ENCODE results near the gene NUDT4B.
"Not testable (repeated sequence)": the region's sequence is repeated elsewhere in the genome, so short reads cannot be mapped to it uniquely, and the experiment has no call there.

Gene NUDT4B

GRCh38 chr1:148758412-148758811 lies 9.8 kb downstream of the NUDT4B start:
- H3K4me1 ChIP-seq (ENCODE audit: control extremely low read depth in 1 of 4, control insufficient read depth in 4 of 4, insufficient read depth in 4 of 4, low read length in 3 of 4); H3K36me3 ChIP-seq (ENCODE audit: control insufficient read depth in 4 of 4, insufficient read depth in 4 of 4, low read length in 3 of 4); H3K27me3 ChIP-seq (replicated peaks in 2 of 5; ENCODE audit: control insufficient read depth in 4 of 5, insufficient read depth in 5 of 5, low read length in 4 of 5); H3K4me3 ChIP-seq (ENCODE audit: control insufficient read depth in 1 of 7, extremely low read depth in 1 of 7, insufficient read depth in 4 of 7, low read depth in 2 of 7, low read length in 6 of 7); DNase-seq; H3K27ac ChIP-seq (ENCODE audit: insufficient read depth in 1 of 2, low read depth in 1 of 2, low read length in 2 of 2, poor library complexity in 1 of 2, severe bottlenecking in 2 of 2); H3K9me3 ChIP-seq (ENCODE audit: control extremely low read depth in 1 of 5, control insufficient read depth in 4 of 5, insufficient read depth in 2 of 5, low read depth in 1 of 5, low read length in 4 of 5); CTCF ChIA-PET; POLR2A ChIA-PET: not testable (repeated sequence)
- WGBS (ENCODE audit: insufficient coverage) = no CpG with 5 or more reads among the region's 5 CpGs

- H3K27ac ChIP-seq (ENCODE audit: insufficient read depth in 1 of 2, low read depth in 1 of 2, low read length in 2 of 2, poor library complexity in 1 of 2, severe bottlenecking in 2 of 2); CTCF ChIA-PET; DNase-seq; H3K4me3 ChIP-seq (ENCODE audit: control insufficient read depth in 1 of 7, extremely low read depth in 1 of 7, insufficient read depth in 4 of 7, low read depth in 2 of 7, low read length in 6 of 7); POLR2A ChIA-PET; H3K4me1 ChIP-seq (ENCODE audit: control extremely low read depth in 1 of 4, control insufficient read depth in 4 of 4, insufficient read depth in 4 of 4, low read length in 3 of 4); H3K27me3 ChIP-seq (replicated peaks in 2 of 5; ENCODE audit: control insufficient read depth in 4 of 5, insufficient read depth in 5 of 5, low read length in 4 of 5); H3K36me3 ChIP-seq (ENCODE audit: control insufficient read depth in 4 of 4, insufficient read depth in 4 of 4, low read length in 3 of 4); H3K9me3 ChIP-seq (ENCODE audit: control extremely low read depth in 1 of 5, control insufficient read depth in 4 of 5, insufficient read depth in 2 of 5, low read depth in 1 of 5, low read length in 4 of 5): not testable (repeated sequence)
- WGBS (ENCODE audit: insufficient coverage) = no CpG with 5 or more reads among the region's 4 CpGs
These were observed 10.4 kb downstream of the NUDT4B start for GRCh38 chr1:148758925-148759324.

- DNase-seq; H3K36me3 ChIP-seq (ENCODE audit: control insufficient read depth in 4 of 4, insufficient read depth in 4 of 4, low read length in 3 of 4); H3K4me3 ChIP-seq (ENCODE audit: control insufficient read depth in 1 of 7, extremely low read depth in 1 of 7, insufficient read depth in 4 of 7, low read depth in 2 of 7, low read length in 6 of 7); H3K4me1 ChIP-seq (ENCODE audit: control extremely low read depth in 1 of 4, control insufficient read depth in 4 of 4, insufficient read depth in 4 of 4, low read length in 3 of 4); H3K27me3 ChIP-seq (replicated peaks in 2 of 5; ENCODE audit: control insufficient read depth in 4 of 5, insufficient read depth in 5 of 5, low read length in 4 of 5); CTCF ChIA-PET; POLR2A ChIA-PET; H3K27ac ChIP-seq (ENCODE audit: insufficient read depth in 1 of 2, low read depth in 1 of 2, low read length in 2 of 2, poor library complexity in 1 of 2, severe bottlenecking in 2 of 2); H3K9me3 ChIP-seq (ENCODE audit: control extremely low read depth in 1 of 5, control insufficient read depth in 4 of 5, insufficient read depth in 2 of 5, low read depth in 1 of 5, low read length in 4 of 5): not testable (repeated sequence)
- WGBS (ENCODE audit: insufficient coverage) = no CpG with 5 or more reads among the region's 2 CpGs
These were observed 11.2 kb downstream of the NUDT4B start for GRCh38 chr1:148759749-148760148.

GRCh38 chr1:148760206-148760605 lies 11.6 kb downstream of the NUDT4B start:
- H3K27me3 ChIP-seq (replicated peaks in 2 of 5; ENCODE audit: control insufficient read depth in 4 of 5, insufficient read depth in 5 of 5, low read length in 4 of 5); H3K27ac ChIP-seq (ENCODE audit: insufficient read depth in 1 of 2, low read depth in 1 of 2, low read length in 2 of 2, poor library complexity in 1 of 2, severe bottlenecking in 2 of 2); H3K4me1 ChIP-seq (ENCODE audit: control extremely low read depth in 1 of 4, control insufficient read depth in 4 of 4, insufficient read depth in 4 of 4, low read length in 3 of 4); H3K4me3 ChIP-seq (ENCODE audit: control insufficient read depth in 1 of 7, extremely low read depth in 1 of 7, insufficient read depth in 4 of 7, low read depth in 2 of 7, low read length in 6 of 7); H3K36me3 ChIP-seq (ENCODE audit: control insufficient read depth in 4 of 4, insufficient read depth in 4 of 4, low read length in 3 of 4); POLR2A ChIA-PET; DNase-seq; CTCF ChIA-PET; H3K9me3 ChIP-seq (ENCODE audit: control extremely low read depth in 1 of 5, control insufficient read depth in 4 of 5, insufficient read depth in 2 of 5, low read depth in 1 of 5, low read length in 4 of 5): not testable (repeated sequence)
- WGBS (ENCODE audit: insufficient coverage) = no CpG with 5 or more reads among the region's 1 CpG

GRCh38 chr1:148761360-148761759 lies 12.8 kb downstream of the NUDT4B start:
- CTCF ChIA-PET; H3K36me3 ChIP-seq (ENCODE audit: control insufficient read depth in 4 of 4, insufficient read depth in 4 of 4, low read length in 3 of 4); POLR2A ChIA-PET; H3K9me3 ChIP-seq (ENCODE audit: control extremely low read depth in 1 of 5, control insufficient read depth in 4 of 5, insufficient read depth in 2 of 5, low read depth in 1 of 5, low read length in 4 of 5); H3K4me1 ChIP-seq (ENCODE audit: control extremely low read depth in 1 of 4, control insufficient read depth in 4 of 4, insufficient read depth in 4 of 4, low read length in 3 of 4); H3K27me3 ChIP-seq (replicated peaks in 2 of 5; ENCODE audit: control insufficient read depth in 4 of 5, insufficient read depth in 5 of 5, low read length in 4 of 5); DNase-seq; H3K4me3 ChIP-seq (ENCODE audit: control insufficient read depth in 1 of 7, extremely low read depth in 1 of 7, insufficient read depth in 4 of 7, low read depth in 2 of 7, low read length in 6 of 7); H3K27ac ChIP-seq (ENCODE audit: insufficient read depth in 1 of 2, low read depth in 1 of 2, low read length in 2 of 2, poor library complexity in 1 of 2, severe bottlenecking in 2 of 2): not testable (repeated sequence)

- no CpG with 5 or more reads among the region's 5 CpGs for WGBS (ENCODE audit: insufficient coverage)
- CTCF ChIA-PET; H3K9me3 ChIP-seq (ENCODE audit: control extremely low read depth in 1 of 5, control insufficient read depth in 4 of 5, insufficient read depth in 2 of 5, low read depth in 1 of 5, low read length in 4 of 5); DNase-seq; H3K27me3 ChIP-seq (replicated peaks in 2 of 5; ENCODE audit: control insufficient read depth in 4 of 5, insufficient read depth in 5 of 5, low read length in 4 of 5); H3K4me3 ChIP-seq (ENCODE audit: control insufficient read depth in 1 of 7, extremely low read depth in 1 of 7, insufficient read depth in 4 of 7, low read depth in 2 of 7, low read length in 6 of 7); H3K27ac ChIP-seq (ENCODE audit: insufficient read depth in 1 of 2, low read depth in 1 of 2, low read length in 2 of 2, poor library complexity in 1 of 2, severe bottlenecking in 2 of 2); H3K36me3 ChIP-seq (ENCODE audit: control insufficient read depth in 4 of 4, insufficient read depth in 4 of 4, low read length in 3 of 4); POLR2A ChIA-PET; H3K4me1 ChIP-seq (ENCODE audit: control extremely low read depth in 1 of 4, control insufficient read depth in 4 of 4, insufficient read depth in 4 of 4, low read length in 3 of 4): not testable (repeated sequence)
These were observed 16.9 kb downstream of the NUDT4B start for GRCh38 chr1:148765238-148766019.

GRCh38 chr1:148768541-148768940 lies 20.0 kb downstream of the NUDT4B start:
- H3K36me3 ChIP-seq (ENCODE audit: control insufficient read depth in 4 of 4, insufficient read depth in 4 of 4, low read length in 3 of 4); H3K27me3 ChIP-seq (replicated peaks in 2 of 5; ENCODE audit: control insufficient read depth in 4 of 5, insufficient read depth in 5 of 5, low read length in 4 of 5); POLR2A ChIA-PET; H3K27ac ChIP-seq (ENCODE audit: insufficient read depth in 1 of 2, low read depth in 1 of 2, low read length in 2 of 2, poor library complexity in 1 of 2, severe bottlenecking in 2 of 2); H3K9me3 ChIP-seq (ENCODE audit: control extremely low read depth in 1 of 5, control insufficient read depth in 4 of 5, insufficient read depth in 2 of 5, low read depth in 1 of 5, low read length in 4 of 5); CTCF ChIA-PET; H3K4me1 ChIP-seq (ENCODE audit: control extremely low read depth in 1 of 4, control insufficient read depth in 4 of 4, insufficient read depth in 4 of 4, low read length in 3 of 4); H3K4me3 ChIP-seq (ENCODE audit: control insufficient read depth in 1 of 7, extremely low read depth in 1 of 7, insufficient read depth in 4 of 7, low read depth in 2 of 7, low read length in 6 of 7); DNase-seq: not testable (repeated sequence)
- no CpG with 5 or more reads among the region's 2 CpGs for WGBS (ENCODE audit: insufficient coverage)
